WTC11 (cell line): Measurements from ENCODE around the gene MNT. TPM values are rescaled to one million over a fixed set of nuclear protein-coding genes. Genes with fewer than 3 reads are reported as not detected.
A peak's percentile ranks its signal among the peaks of the same experiment; 100 is the strongest.

Experiments
- ATAC-seq: fragments of 200-7000 bp; cut with Tn5 transposase; 2 replicates; pipeline ENCODE4 v1.10.0; 2021; ENCODE audit warnings: mild to moderate bottlenecking, moderate library complexity
- CTCF ChIA-PET: fragments of 300-600 bp; sonication (Branson Sonifier 250); formaldehyde crosslinking; loops from one replicate; lab custom pipeline; 2021; ENCODE audit warnings: antibody characterized with exemption; lab: Charles Lee
- POLR2A ChIA-PET: fragments of 350-600 bp; sonication (Branson Sonifier 250); formaldehyde crosslinking; loops from one replicate; lab custom pipeline; 2021; ENCODE audit warnings: antibody characterized with exemption; lab: Charles Lee
- DNase-seq: peaks from one replicate; pipeline ENCODE4 v3.0.0; 2021; ENCODE audit warnings: low spot score
- H3K27ac Mint-ChIP-seq: 2 replicates; pipeline ENCODE4 v1.8.0; 2021; ENCODE audit warnings: mixed read lengths
- H3K27me3 Mint-ChIP-seq: 2 replicates; pipeline ENCODE4 v1.8.0; 2021; ENCODE audit warnings: low read depth, mild to moderate bottlenecking, moderate library complexity, mixed read lengths
- H3K36me3 Mint-ChIP-seq: 2 replicates; pipeline ENCODE4 v1.8.0; 2021; ENCODE audit warnings: mixed read lengths
- H3K4me1 Mint-ChIP-seq: 2 replicates; pipeline ENCODE4 v1.8.0; 2022; ENCODE audit warnings: mixed read lengths
- H3K4me3 Mint-ChIP-seq: 2 replicates; pipeline ENCODE4 v1.8.0; 2021; ENCODE audit warnings: mild to moderate bottlenecking, moderate library complexity, mixed read lengths
- H3K9me3 Mint-ChIP-seq: 2 replicates; pipeline ENCODE4 v1.8.0; 2021; ENCODE audit warnings: mixed read lengths
- E2F5 ChIP-seq: sonication (generic); formaldehyde crosslinking; IDR thresholded peaks from 2 replicates; pipeline ENCODE4 v1.8.1; 2022; ENCODE audit warnings: mild to moderate bottlenecking, moderate library complexity, missing genetic modification reagents
- EMX1 ChIP-seq: fragments of 250-450 bp; sonication (Bioruptor Pico); IDR thresholded peaks from 2 replicates; pipeline ENCODE4 v1.8.0; 2021; ENCODE audit warnings: mild to moderate bottlenecking
- FOXK1 ChIP-seq: sonication (generic); formaldehyde crosslinking; IDR thresholded peaks from 2 replicates; pipeline ENCODE4 v1.8.0; 2022; ENCODE audit warnings: mild to moderate bottlenecking, moderate library complexity, missing genetic modification reagents
- FOXP1 ChIP-seq: sonication (generic); formaldehyde crosslinking; IDR thresholded peaks from 2 replicates; pipeline ENCODE4 v1.8.0; 2022; ENCODE audit warnings: missing genetic modification reagents, mild to moderate bottlenecking, moderate library complexity, borderline replicate concordance
- GTF2I ChIP-seq: fragments of 250-450 bp; sonication (Bioruptor Pico); conservative IDR thresholded peaks from 2 replicates; pipeline ENCODE4 v1.4.0; 2021; ENCODE audit warnings: mild to moderate bottlenecking
- IRF2 ChIP-seq: sonication (generic); formaldehyde crosslinking; IDR thresholded peaks from 2 replicates; pipeline ENCODE4 v1.8.0; 2022; ENCODE audit warnings: low read depth, missing genetic modification reagents, borderline replicate concordance
- NFATC4 ChIP-seq: fragments of 250-450 bp; sonication (Bioruptor Pico); IDR thresholded peaks from 2 replicates; pipeline ENCODE4 v1.9.0; 2021; ENCODE audit warnings: mild to moderate bottlenecking
- NFE2L1 ChIP-seq: sonication (generic); formaldehyde crosslinking; IDR thresholded peaks from 2 replicates; pipeline ENCODE4 v1.8.1; 2023; ENCODE audit warnings: missing genetic modification reagents
- NR3C1 ChIP-seq: sonication (generic); formaldehyde crosslinking; conservative IDR thresholded peaks from 2 replicates; pipeline ENCODE4 v1.8.1; 2023; ENCODE audit warnings: low read depth, mild to moderate bottlenecking, missing genetic modification reagents
- OVOL2 ChIP-seq: fragments of 250-450 bp; sonication (Bioruptor Pico); IDR thresholded peaks from 2 replicates; pipeline ENCODE4 v1.9.0; 2021; ENCODE audit warnings: mild to moderate bottlenecking, borderline replicate concordance
- RELA ChIP-seq: sonication (generic); formaldehyde crosslinking; IDR thresholded peaks from 2 replicates; pipeline ENCODE4 v1.8.1; 2022; ENCODE audit warnings: missing genetic modification reagents, mild to moderate bottlenecking, borderline replicate concordance
- SP1 ChIP-seq: sonication (generic); formaldehyde crosslinking; conservative IDR thresholded peaks from 2 replicates; pipeline ENCODE4 v1.8.1; 2022; ENCODE audit warnings: missing genetic modification reagents
- ZNF121 ChIP-seq: sonication (generic); formaldehyde crosslinking; IDR thresholded peaks from 2 replicates; pipeline ENCODE4 v1.8.0; 2023; ENCODE audit warnings: missing genetic modification reagents
- ZNF219 ChIP-seq: sonication (generic); formaldehyde crosslinking; IDR thresholded peaks from 2 replicates; pipeline ENCODE4 v1.8.0; 2023; ENCODE audit warnings: missing genetic modification reagents, mild to moderate bottlenecking, borderline replicate concordance
- total RNA-seq: library from RNA; stranded (reverse); gene quantifications from 3 replicates; pipeline ENCODE4 v1.2.3, GENCODE V29; 2021
- TF ChIP-seq, protein P1 (sequence below): sonication (generic); formaldehyde crosslinking; IDR thresholded peaks from 2 replicates; pipeline ENCODE4 v1.8.0; 2023; ENCODE audit warnings: mild to moderate bottlenecking, missing genetic modification reagents
- TF ChIP-seq, protein P2 (sequence below): sonication (generic); formaldehyde crosslinking; IDR thresholded peaks from 2 replicates; pipeline ENCODE4 v1.8.0; 2022; ENCODE audit warnings: missing genetic modification reagents
- TF ChIP-seq, protein P3 (sequence below): sonication (generic); formaldehyde crosslinking; IDR thresholded peaks from 2 replicates; pipeline ENCODE4 v1.8.1; 2023; ENCODE audit warnings: mild to moderate bottlenecking, missing genetic modification reagents
- TF ChIP-seq, protein P4 (sequence below): sonication (generic); formaldehyde crosslinking; IDR thresholded peaks from 2 replicates; pipeline ENCODE4 v1.8.0; 2022; ENCODE audit warnings: mild to moderate bottlenecking, missing genetic modification reagents
- TF ChIP-seq, protein P5 (sequence below): sonication (generic); formaldehyde crosslinking; IDR thresholded peaks from 2 replicates; pipeline ENCODE4 v1.8.1; 2023; ENCODE audit warnings: mild to moderate bottlenecking, moderate library complexity, missing genetic modification reagents

MNT gene
- total RNA-seq, 1 experiment from 2014 or later, result 21.6 TPM

- TF ChIP-seq, protein P1, sequence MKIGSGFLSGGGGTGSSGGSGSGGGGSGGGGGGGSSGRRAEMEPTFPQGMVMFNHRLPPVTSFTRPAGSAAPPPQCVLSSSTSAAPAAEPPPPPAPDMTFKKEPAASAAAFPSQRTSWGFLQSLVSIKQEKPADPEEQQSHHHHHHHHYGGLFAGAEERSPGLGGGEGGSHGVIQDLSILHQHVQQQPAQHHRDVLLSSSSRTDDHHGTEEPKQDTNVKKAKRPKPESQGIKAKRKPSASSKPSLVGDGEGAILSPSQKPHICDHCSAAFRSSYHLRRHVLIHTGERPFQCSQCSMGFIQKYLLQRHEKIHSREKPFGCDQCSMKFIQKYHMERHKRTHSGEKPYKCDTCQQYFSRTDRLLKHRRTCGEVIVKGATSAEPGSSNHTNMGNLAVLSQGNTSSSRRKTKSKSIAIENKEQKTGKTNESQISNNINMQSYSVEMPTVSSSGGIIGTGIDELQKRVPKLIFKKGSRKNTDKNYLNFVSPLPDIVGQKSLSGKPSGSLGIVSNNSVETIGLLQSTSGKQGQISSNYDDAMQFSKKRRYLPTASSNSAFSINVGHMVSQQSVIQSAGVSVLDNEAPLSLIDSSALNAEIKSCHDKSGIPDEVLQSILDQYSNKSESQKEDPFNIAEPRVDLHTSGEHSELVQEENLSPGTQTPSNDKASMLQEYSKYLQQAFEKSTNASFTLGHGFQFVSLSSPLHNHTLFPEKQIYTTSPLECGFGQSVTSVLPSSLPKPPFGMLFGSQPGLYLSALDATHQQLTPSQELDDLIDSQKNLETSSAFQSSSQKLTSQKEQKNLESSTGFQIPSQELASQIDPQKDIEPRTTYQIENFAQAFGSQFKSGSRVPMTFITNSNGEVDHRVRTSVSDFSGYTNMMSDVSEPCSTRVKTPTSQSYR (CRISPR knock-in tag), result no peak
- TF ChIP-seq NFE2L1, result no peak
- TF ChIP-seq, protein P2, sequence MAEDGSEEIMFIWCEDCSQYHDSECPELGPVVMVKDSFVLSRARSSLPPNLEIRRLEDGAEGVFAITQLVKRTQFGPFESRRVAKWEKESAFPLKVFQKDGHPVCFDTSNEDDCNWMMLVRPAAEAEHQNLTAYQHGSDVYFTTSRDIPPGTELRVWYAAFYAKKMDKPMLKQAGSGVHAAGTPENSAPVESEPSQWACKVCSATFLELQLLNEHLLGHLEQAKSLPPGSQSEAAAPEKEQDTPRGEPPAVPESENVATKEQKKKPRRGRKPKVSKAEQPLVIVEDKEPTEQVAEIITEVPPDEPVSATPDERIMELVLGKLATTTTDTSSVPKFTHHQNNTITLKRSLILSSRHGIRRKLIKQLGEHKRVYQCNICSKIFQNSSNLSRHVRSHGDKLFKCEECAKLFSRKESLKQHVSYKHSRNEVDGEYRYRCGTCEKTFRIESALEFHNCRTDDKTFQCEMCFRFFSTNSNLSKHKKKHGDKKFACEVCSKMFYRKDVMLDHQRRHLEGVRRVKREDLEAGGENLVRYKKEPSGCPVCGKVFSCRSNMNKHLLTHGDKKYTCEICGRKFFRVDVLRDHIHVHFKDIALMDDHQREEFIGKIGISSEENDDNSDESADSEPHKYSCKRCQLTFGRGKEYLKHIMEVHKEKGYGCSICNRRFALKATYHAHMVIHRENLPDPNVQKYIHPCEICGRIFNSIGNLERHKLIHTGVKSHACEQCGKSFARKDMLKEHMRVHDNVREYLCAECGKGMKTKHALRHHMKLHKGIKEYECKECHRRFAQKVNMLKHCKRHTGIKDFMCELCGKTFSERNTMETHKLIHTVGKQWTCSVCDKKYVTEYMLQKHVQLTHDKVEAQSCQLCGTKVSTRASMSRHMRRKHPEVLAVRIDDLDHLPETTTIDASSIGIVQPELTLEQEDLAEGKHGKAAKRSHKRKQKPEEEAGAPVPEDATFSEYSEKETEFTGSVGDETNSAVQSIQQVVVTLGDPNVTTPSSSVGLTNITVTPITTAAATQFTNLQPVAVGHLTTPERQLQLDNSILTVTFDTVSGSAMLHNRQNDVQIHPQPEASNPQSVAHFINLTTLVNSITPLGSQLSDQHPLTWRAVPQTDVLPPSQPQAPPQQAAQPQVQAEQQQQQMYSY (CRISPR knock-in tag), result no peak
- no peak for TF ChIP-seq FOXK1 (CRISPR knock-in tag)
- TF ChIP-seq, protein P3, sequence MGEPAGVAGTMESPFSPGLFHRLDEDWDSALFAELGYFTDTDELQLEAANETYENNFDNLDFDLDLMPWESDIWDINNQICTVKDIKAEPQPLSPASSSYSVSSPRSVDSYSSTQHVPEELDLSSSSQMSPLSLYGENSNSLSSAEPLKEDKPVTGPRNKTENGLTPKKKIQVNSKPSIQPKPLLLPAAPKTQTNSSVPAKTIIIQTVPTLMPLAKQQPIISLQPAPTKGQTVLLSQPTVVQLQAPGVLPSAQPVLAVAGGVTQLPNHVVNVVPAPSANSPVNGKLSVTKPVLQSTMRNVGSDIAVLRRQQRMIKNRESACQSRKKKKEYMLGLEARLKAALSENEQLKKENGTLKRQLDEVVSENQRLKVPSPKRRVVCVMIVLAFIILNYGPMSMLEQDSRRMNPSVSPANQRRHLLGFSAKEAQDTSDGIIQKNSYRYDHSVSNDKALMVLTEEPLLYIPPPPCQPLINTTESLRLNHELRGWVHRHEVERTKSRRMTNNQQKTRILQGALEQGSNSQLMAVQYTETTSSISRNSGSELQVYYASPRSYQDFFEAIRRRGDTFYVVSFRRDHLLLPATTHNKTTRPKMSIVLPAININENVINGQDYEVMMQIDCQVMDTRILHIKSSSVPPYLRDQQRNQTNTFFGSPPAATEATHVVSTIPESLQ (CRISPR knock-in tag), result no peak
- TF ChIP-seq EMX1, result no peak
- TF ChIP-seq, protein P4, sequence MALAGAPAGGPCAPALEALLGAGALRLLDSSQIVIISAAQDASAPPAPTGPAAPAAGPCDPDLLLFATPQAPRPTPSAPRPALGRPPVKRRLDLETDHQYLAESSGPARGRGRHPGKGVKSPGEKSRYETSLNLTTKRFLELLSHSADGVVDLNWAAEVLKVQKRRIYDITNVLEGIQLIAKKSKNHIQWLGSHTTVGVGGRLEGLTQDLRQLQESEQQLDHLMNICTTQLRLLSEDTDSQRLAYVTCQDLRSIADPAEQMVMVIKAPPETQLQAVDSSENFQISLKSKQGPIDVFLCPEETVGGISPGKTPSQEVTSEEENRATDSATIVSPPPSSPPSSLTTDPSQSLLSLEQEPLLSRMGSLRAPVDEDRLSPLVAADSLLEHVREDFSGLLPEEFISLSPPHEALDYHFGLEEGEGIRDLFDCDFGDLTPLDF (CRISPR knock-in tag), result no peak
- TF ChIP-seq RELA (CRISPR knock-in tag), result no peak
Observed at GRCh38 chr17:2444382-2444781, 43.5 kb upstream of the MNT start (continued).

DNA sequence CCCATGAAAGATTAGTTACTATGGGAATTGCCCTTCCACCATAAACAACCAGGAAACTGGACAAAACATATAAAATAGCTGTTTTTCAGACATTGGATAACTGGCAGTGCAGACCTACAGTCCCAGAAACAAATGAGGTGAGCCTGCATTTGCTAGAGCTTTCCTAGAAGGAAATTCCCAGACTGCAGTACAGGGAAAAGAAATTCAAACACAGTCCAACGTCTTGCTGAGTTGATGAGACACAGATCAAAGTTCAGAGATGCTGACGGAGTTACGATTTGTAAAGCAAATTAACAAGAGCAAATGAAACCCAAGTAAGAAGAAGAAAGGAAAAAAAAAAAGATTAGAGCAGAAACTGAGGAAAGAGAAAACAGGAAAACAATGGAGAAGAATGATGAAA lies 41.3 kb upstream of the MNT start:
- CTCF ChIA-PET, result interaction anchor here (1.0 kb wide), 1 partner anchor 89 kb away, joined by 3 read pairs; no protein-coding TSS in a partner anchor
- no peak for TF ChIP-seq IRF2 (CRISPR knock-in tag)
- TF ChIP-seq SP1 (CRISPR knock-in tag), result no peak
- no peak for TF ChIP-seq OVOL2 (CRISPR knock-in tag)
- TF ChIP-seq, protein P1 (CRISPR knock-in tag), result no peak
- no peak for TF ChIP-seq GTF2I (CRISPR knock-in tag)
- no peak for TF ChIP-seq NR3C1 (CRISPR knock-in tag)
- no peak for TF ChIP-seq E2F5 (CRISPR knock-in tag)
- no peak for TF ChIP-seq ZNF121 (CRISPR knock-in tag)
- TF ChIP-seq NFATC4 (CRISPR knock-in tag), result no peak
- no peak for TF ChIP-seq ZNF219
- TF ChIP-seq, protein P5, sequence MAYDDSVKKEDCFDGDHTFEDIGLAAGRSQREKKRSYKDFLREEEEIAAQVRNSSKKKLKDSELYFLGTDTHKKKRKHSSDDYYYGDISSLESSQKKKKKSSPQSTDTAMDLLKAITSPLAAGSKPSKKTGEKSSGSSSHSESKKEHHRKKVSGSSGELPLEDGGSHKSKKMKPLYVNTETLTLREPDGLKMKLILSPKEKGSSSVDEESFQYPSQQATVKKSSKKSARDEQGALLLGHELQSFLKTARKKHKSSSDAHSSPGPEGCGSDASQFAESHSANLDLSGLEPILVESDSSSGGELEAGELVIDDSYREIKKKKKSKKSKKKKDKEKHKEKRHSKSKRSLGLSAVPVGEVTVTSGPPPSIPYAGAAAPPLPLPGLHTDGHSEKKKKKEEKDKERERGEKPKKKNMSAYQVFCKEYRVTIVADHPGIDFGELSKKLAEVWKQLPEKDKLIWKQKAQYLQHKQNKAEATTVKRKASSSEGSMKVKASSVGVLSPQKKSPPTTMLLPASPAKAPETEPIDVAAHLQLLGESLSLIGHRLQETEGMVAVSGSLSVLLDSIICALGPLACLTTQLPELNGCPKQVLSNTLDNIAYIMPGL, result no peak
- no peak for TF ChIP-seq FOXP1 (CRISPR knock-in tag)
- TF ChIP-seq, protein P4 (CRISPR knock-in tag), result no peak

More for the DNA sequence above, 41.3 kb upstream of the MNT start:
- Mint-ChIP-seq H3K4me1 (no peaks in the 10 kb centered on the region), H3K9me3 (peaks cover 13% of the 10 kb centered on the region), H3K27ac (peak overlapping the region; percentile 5; the same call in 1 of the 2 replicates), H3K27me3 (no peaks in the 10 kb centered on the region), H3K36me3 (peaks cover 44% of the 10 kb centered on the region), H3K4me3 (no peak overlapping the region)
- no peak for DNase-seq
- no peak for ATAC-seq
- POLR2A ChIA-PET, result interaction anchor here (0.7 kb wide), 1 partner anchor 94 kb away, joined by 3 read pairs; no protein-coding TSS in a partner anchor
